HUES48 (cell line): Measurements from ENCODE around the gene C6orf47.

ENCODE experiments used
- H3K27ac ChIP-seq: one replicate; pipeline ENCODE4 v1.7.0; 2013; ENCODE audit warnings: low read depth, low read length, inconsistent platforms
- H3K27me3 ChIP-seq: 2 replicates; pipeline ENCODE4 v1.6.1; 2013; ENCODE audit warnings: mild to moderate bottlenecking, low read length; ENCODE audit not compliant: control insufficient read depth, insufficient read depth
- H3K36me3 ChIP-seq: 2 replicates; pipeline ENCODE4 v1.6.1; 2013; ENCODE audit warnings: low read length; ENCODE audit not compliant: control insufficient read depth, insufficient read depth
- H3K4me1 ChIP-seq: 2 replicates; pipeline ENCODE4 v1.6.1; 2013; ENCODE audit warnings: mild to moderate bottlenecking, low read length; ENCODE audit not compliant: control insufficient read depth, insufficient read depth
- H3K4me3 ChIP-seq: 2 replicates; pipeline ENCODE4 v1.5.1; 2013; ENCODE audit warnings: mild to moderate bottlenecking, low read depth, low read length
- H3K9ac ChIP-seq: 2 replicates; pipeline ENCODE4 v1.6.1; 2013; ENCODE audit warnings: mild to moderate bottlenecking, low read depth, low read length, moderate library complexity
- H3K9me3 ChIP-seq: 2 replicates; pipeline ENCODE4 v1.6.1; 2013; ENCODE audit warnings: low read length; ENCODE audit not compliant: control insufficient read depth, insufficient read depth

C6orf47 gene

GRCh38 chr6:31687321-31687720 lies 26.7 kb upstream of the C6orf47 start:
- H3K4me3 ChIP-seq, result no peak overlapping the region
- peaks cover 64% of the 10 kb centered on the region for H3K36me3 ChIP-seq
- no peak overlapping the region for H3K9ac ChIP-seq
- peaks cover 7% of the 10 kb centered on the region; the same call in 1 of the 2 replicates for H3K4me1 ChIP-seq
- peaks cover under 1% of the 10 kb centered on the region for H3K27me3 ChIP-seq
- H3K9me3 ChIP-seq, result no peaks in the 10 kb centered on the region
- no peak overlapping the region for H3K27ac ChIP-seq

- Histone ChIP-seq H3K27me3 (peaks cover 9% of the 10 kb centered on the region), H3K9ac (no peak overlapping the region), H3K27ac (no peak overlapping the region), H3K4me1 (peaks cover 7% of the 10 kb centered on the region; the same call in 1 of the 2 replicates), H3K4me3 (no peak overlapping the region), H3K36me3 (peaks cover 58% of the 10 kb centered on the region), H3K9me3 (no peaks in the 10 kb centered on the region)
Observed at GRCh38 chr6:31686483-31686882, 25.9 kb upstream of the C6orf47 start.

GRCh38 chr6:31683591-31683990 lies 23.0 kb upstream of the C6orf47 start:
- H3K4me3 ChIP-seq, result peak overlapping the region; percentile 60
- H3K4me1 ChIP-seq, result peaks cover 10% of the 10 kb centered on the region; the same call in 1 of the 2 replicates
- H3K36me3 ChIP-seq, result peaks cover 29% of the 10 kb centered on the region
- H3K27ac ChIP-seq, result no peak overlapping the region
- no peaks in the 10 kb centered on the region for H3K9me3 ChIP-seq
- peaks cover 17% of the 10 kb centered on the region for H3K27me3 ChIP-seq
- no peak overlapping the region for H3K9ac ChIP-seq

GRCh38 chr6:31681135-31681671 lies 20.6 kb upstream of the C6orf47 start:
- Histone ChIP-seq H3K9me3 (no peaks in the 10 kb centered on the region), H3K9ac (no peak overlapping the region), H3K4me3 (peak overlapping the region; percentile 51), H3K27ac (no peak overlapping the region), H3K27me3 (peaks cover 17% of the 10 kb centered on the region), H3K36me3 (peaks cover 5% of the 10 kb centered on the region; the same call in 1 of the 2 replicates), H3K4me1 (peaks cover 6% of the 10 kb centered on the region; the same call in 1 of the 2 replicates)

GRCh38 chr6:31680226-31681134 lies 19.9 kb upstream of the C6orf47 start, which contains the start of gene LY6G5C:
Gene LY6G5C (minus strand): TSS chr6:31681067. CDS start chr6:31680373, 694 bp downstream.
- Histone ChIP-seq H3K36me3 (no peaks in the 10 kb centered on the region; the same call in 1 of the 2 replicates), H3K27ac (no peak within 1 kb of the TSS), H3K27me3 (peaks cover 17% of the 10 kb centered on the region), H3K4me3 (peak within 1 kb of the TSS; percentile 51), H3K9me3 (no peaks in the 10 kb centered on the region), H3K9ac (no peak within 1 kb of the TSS), H3K4me1 (peaks cover 6% of the 10 kb centered on the region; the same call in 1 of the 2 replicates)

GRCh38 chr6:31677955-31678354 lies 17.4 kb upstream of the C6orf47 start:
- no peaks in the 10 kb centered on the region for H3K9me3 ChIP-seq
- peaks cover 17% of the 10 kb centered on the region for H3K27me3 ChIP-seq
- no peak overlapping the region for H3K27ac ChIP-seq
- H3K4me1 ChIP-seq, result 0 out of 2 replicates have a peak, but pooled peaks cover 3% of the 10 kb centered on the region
- H3K9ac ChIP-seq, result 0 out of 2 replicates have a peak overlapping the region, but pooled peaks have one; percentile 23
- peaks cover 4% of the 10 kb centered on the region; the same call in 1 of the 2 replicates for H3K36me3 ChIP-seq
- no peak overlapping the region for H3K4me3 ChIP-seq

GRCh38 chr6:31676904-31677303 lies 16.3 kb upstream of the C6orf47 start:
- Histone ChIP-seq H3K36me3 (peaks cover 13% of the 10 kb centered on the region), H3K9me3 (no peaks in the 10 kb centered on the region), H3K27me3 (peaks cover 11% of the 10 kb centered on the region), H3K4me3 (no peak overlapping the region), H3K27ac (no peak overlapping the region), H3K4me1 (0 out of 2 replicates have a peak, but pooled peaks cover 3% of the 10 kb centered on the region), H3K9ac (no peak overlapping the region)

- no peak overlapping the region for H3K27ac ChIP-seq
- peaks cover 18% of the 10 kb centered on the region for H3K36me3 ChIP-seq
- H3K4me1 ChIP-seq, result 0 out of 2 replicates have a peak, but pooled peaks cover 3% of the 10 kb centered on the region
- H3K4me3 ChIP-seq, result no peak overlapping the region
- H3K9ac ChIP-seq, result no peak overlapping the region
- peaks cover 7% of the 10 kb centered on the region for H3K27me3 ChIP-seq
- H3K9me3 ChIP-seq, result no peaks in the 10 kb centered on the region
Observed at GRCh38 chr6:31676322-31676903, 15.8 kb upstream of the C6orf47 start.

GRCh38 chr6:31669676-31670075 lies 9.1 kb upstream of the C6orf47 start, which contains the start of gene LY6G5B:
Gene LY6G5B (plus strand): TSS chr6:31669976. CDS start chr6:31670951, 975 bp downstream.
- no peak within 1 kb of the TSS for H3K27ac ChIP-seq

GRCh38 chr6:31666337-31666965 lies 5.9 kb upstream of the C6orf47 start:
- Histone ChIP-seq H3K27me3 (no peaks in the 10 kb centered on the region), H3K4me3 (peak overlapping the region; percentile 98), H3K27ac (peak overlapping the region; percentile 84), H3K4me1 (peaks cover 12% of the 10 kb centered on the region), H3K9me3 (no peaks in the 10 kb centered on the region), H3K9ac (peak overlapping the region; percentile 61; the same call in 1 of the 2 replicates), H3K36me3 (peaks cover 68% of the 10 kb centered on the region)

More at GRCh38 chr6:31669676-31670075, 9.1 kb upstream of the C6orf47 start, which contains the start of gene LY6G5B:
- no peak within 1 kb of the TSS for H3K9ac ChIP-seq
- H3K36me3 ChIP-seq, result peaks cover 60% of the 10 kb centered on the region
- H3K9me3 ChIP-seq, result no peaks in the 10 kb centered on the region
- H3K4me3 ChIP-seq, result no peak within 1 kb of the TSS
- H3K27me3 ChIP-seq, result no peaks in the 10 kb centered on the region
- peaks cover 5% of the 10 kb centered on the region for H3K4me1 ChIP-seq
